Measurements from ENCODE around the gene NUMA1. TPM values are rescaled to one million over a fixed set of nuclear protein-coding genes. Genes with fewer than 3 reads are reported as not detected.

Gene NUMA1
- total and polyA plus RNA-seq, 2 of the 8 experiments (the other 6 are each of a cell fraction or from before 2014, with no cell fraction given), result 101 to 107 TPM

DNA sequence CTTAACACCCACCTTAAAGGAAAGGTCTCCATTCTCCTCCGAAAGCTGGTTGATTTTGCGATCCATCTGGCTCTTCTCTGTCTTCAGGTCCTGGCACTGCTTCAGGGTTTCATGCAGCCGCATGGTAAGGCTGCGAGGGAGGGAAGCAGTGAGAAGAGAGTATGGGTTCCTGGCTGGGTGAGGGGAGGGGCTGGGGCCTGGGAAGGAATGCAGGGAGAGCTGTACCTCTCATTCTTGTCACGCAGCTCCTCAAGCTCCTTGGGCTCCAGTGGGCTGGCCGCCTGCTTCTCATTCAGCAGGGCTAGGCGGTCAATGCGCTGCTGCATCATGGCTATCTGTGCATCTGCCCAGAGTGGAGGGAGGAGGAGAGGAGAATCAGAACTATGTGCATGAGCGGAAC, 62.2 kb downstream of the NUMA1 start:
- TF ChIP-seq NANOG (IDR thresholded peaks at IDR 0.05; ENCODE audit: insufficient read depth, low read depth, low read length, poor library complexity, severe bottlenecking) (no peak), TBP (IDR thresholded peaks at IDR 0.05; ENCODE audit: low read depth, low read length) (no peak), SP4 (IDR thresholded peaks at IDR 0.05; ENCODE audit: low read length) (no peak), RNF2 (IDR thresholded peaks at IDR 0.05; ENCODE audit: borderline replicate concordance, low read depth, low read length, missing control alignments, poor library complexity, severe bottlenecking) (no peak), JUND (IDR thresholded peaks at IDR 0.05; ENCODE audit: low read length) (no peak), ZNF274 (IDR thresholded peaks at IDR 0.05; ENCODE audit: borderline replicate concordance, extremely low read depth, low read length) (no peak), SRF (IDR thresholded peaks at IDR 0.05; ENCODE audit: low read depth, low read length) (no peak), EZH2 (IDR thresholded peaks at IDR 0.05; ENCODE audit: low read depth, low read length, severe bottlenecking) (no peak), CREB1 (IDR thresholded peaks at IDR 0.05) (no peak)
- Histone ChIP-seq H4K5ac (ENCODE audit: insufficient read length, low read depth, low read length) (no peak overlapping the region), H4K20me1 (replicated peaks in 1 of 2; ENCODE audit: control insufficient read depth in 1 of 2, insufficient read depth in 2 of 2, low read length in 2 of 2) (peaks cover 9 to 22% of the 10 kb centered on the region in 2 experiments), H3K79me1 (ENCODE audit: low read depth, low read length) (no peaks in the 10 kb centered on the region), H2BK5ac (ENCODE audit: low read depth, low read length) (no peak overlapping the region), H2BK20ac (ENCODE audit: low read length) (no peak overlapping the region), H3K4me1 (replicated peaks in 1 of 4; ENCODE audit: control insufficient read depth in 3 of 4, insufficient read depth in 4 of 4, low read length in 3 of 4) (no peaks in the 10 kb centered on the region), H2AK5ac (ENCODE audit: low read depth, low read length) (no peak overlapping the region), H2AFZ (ENCODE audit: low read length) (no peak overlapping the region), H3K4me3 (ENCODE audit: extremely low read depth in 1 of 4, insufficient read depth in 2 of 4, low read depth in 3 of 4, low read length in 4 of 4) (no peak overlapping the region), H3K4ac (replicated peaks; ENCODE audit: insufficient read length, low read depth, low read length) (no peak overlapping the region), H3K23ac (ENCODE audit: insufficient read length) (no peak overlapping the region), H3K27me3 (replicated peaks in 1 of 4; ENCODE audit: control insufficient read depth in 3 of 4, extremely low read depth in 1 of 4, insufficient read depth in 3 of 4, low read length in 3 of 4) (no peaks in the 10 kb centered on the region), H3K9ac (replicated peaks in 1 of 4; ENCODE audit: extremely low read depth in 1 of 4, low read depth in 3 of 4, low read length in 3 of 4) (no peak overlapping the region), H3K18ac (ENCODE audit: extremely low read depth, low read length) (no peak overlapping the region), H2BK12ac (ENCODE audit: low read depth, low read length) (no peak overlapping the region), H3K27ac (ENCODE audit: low read depth, low read length) (no peak overlapping the region), H3K9me3 (ENCODE audit: insufficient read depth in 2 of 2, low read depth in 1 of 2, low read length in 1 of 2) (no peaks in the 10 kb centered on the region), H4K8ac (ENCODE audit: extremely low read depth, insufficient read depth, low read length) (no peak overlapping the region), H3K56ac (replicated peaks; ENCODE audit: insufficient read length, low read depth, low read length) (no peak overlapping the region), H2BK120ac (replicated peaks; ENCODE audit: low read depth, low read length) (no peak overlapping the region), H3K36me3 (ENCODE audit: control insufficient read depth in 2 of 4, insufficient read depth in 4 of 4, low read length in 3 of 4) (peaks cover 64 to 91% (median 85%) of the 10 kb centered on the region in 4 experiments), H3K14ac (ENCODE audit: insufficient read length) (no peak overlapping the region), H3K79me2 (ENCODE audit: control insufficient read depth in 1 of 2, insufficient read depth in 2 of 2, low read length in 2 of 2) (no peaks in the 10 kb centered on the region), H2BK15ac (ENCODE audit: low read length) (no peak overlapping the region), H3K23me2 (ENCODE audit: low read depth, low read length) (no peaks in the 10 kb centered on the region), H4K91ac (replicated peaks; ENCODE audit: insufficient read length, low read length) (no peak overlapping the region), H3K4me2 (ENCODE audit: insufficient read depth in 1 of 2, low read depth in 2 of 2, low read length in 2 of 2) (no peak overlapping the region)
- FAIRE-seq (no peak), DNase-seq (ENCODE audit: low read depth in 1 of 2, low spot score in 2 of 2) (no peak)
- WGBS, 2 experiments (ENCODE audit: extremely low coverage in 1 of 2, insufficient coverage in 1 of 2, insufficient read length in 1 of 2, insufficient replicate concordance in 2 of 2, low coverage in 1 of 2, low lambda C conversion rate in 2 of 2, missing lambda C conversion rate in 1 of 2), result 94% methylated on average over 8 of the region's 9 CpGs; no CpG with 5 or more reads in 1 of the 2 experiments
- ChIA-PET POLR2A (ENCODE audit: partially characterized antibody) (interaction anchor here (1.1 kb wide), 1 partner anchor 13 kb away, joined by 3 read pairs; no protein-coding TSS in a partner anchor), CTCF (ENCODE audit: partially characterized antibody) (interaction anchor here (1.0 to 25.0 kb wide), 7 partner anchors 10 to 107 kb away, joined by 3 to 423 read pairs (median 5); partner anchors contain the start of gene LAMTOR1)
